GM11168 (cell line): ENCODE results near the gene CTNNA2.
"Not testable (repeated sequence)": the region's sequence is repeated elsewhere in the genome, so short reads cannot be mapped to it uniquely, and the experiment has no call there.

ENCODE experiments used
- in situ Hi-C: fragments of 300-500 bp; cut with MboI; formaldehyde crosslinking; loops from one replicate; pipeline ENCODE4 v1.12.0; 2022; ENCODE audit warnings: low sequenced_read_pairs; ENCODE audit not compliant: unreplicated experiment

CTNNA2 gene

GRCh38 chr2:80112790-80113189, 599.9 kb downstream of the CTNNA2 start:
- in situ Hi-C loops, result no loop called here

- in situ Hi-C loops, result no loop called here
These were observed 600.5 kb downstream of the CTNNA2 start for GRCh38 chr2:80113399-80113798.

- in situ Hi-C loops, result no loop called here
These were observed 602.0 kb downstream of the CTNNA2 start for GRCh38 chr2:80114812-80115211.

- in situ Hi-C loops, result no loop called here
These were observed 604.5 kb downstream of the CTNNA2 start for GRCh38 chr2:80117401-80117800.

GRCh38 chr2:80120866-80121265, 608.0 kb downstream of the CTNNA2 start:
- in situ Hi-C loops, result no loop called here

- in situ Hi-C loops, result no loop called here
These were observed 609.8 kb downstream of the CTNNA2 start for GRCh38 chr2:80122675-80123074.

GRCh38 chr2:80126596-80127189, 613.8 kb downstream of the CTNNA2 start:
- in situ Hi-C loops, result no loop called here

GRCh38 chr2:80128080-80128479, 615.2 kb downstream of the CTNNA2 start:
- in situ Hi-C loops, result no loop called here

- in situ Hi-C loops, result no loop called here
These were observed 619.4 kb downstream of the CTNNA2 start for GRCh38 chr2:80132281-80132680.

GRCh38 chr2:80135001-80135400, 622.1 kb downstream of the CTNNA2 start:
- in situ Hi-C loops, result no loop called here

- in situ Hi-C loops, result no loop called here
These were observed 623.5 kb downstream of the CTNNA2 start for GRCh38 chr2:80136338-80136737.

- in situ Hi-C loops, result no loop called here
These were observed 626.1 kb downstream of the CTNNA2 start for GRCh38 chr2:80139001-80139400.

- in situ Hi-C loops, result no loop called here
These were observed 628.3 kb downstream of the CTNNA2 start for GRCh38 chr2:80141007-80141726.

- in situ Hi-C loops, result no loop called here
These were observed 632.6 kb downstream of the CTNNA2 start for GRCh38 chr2:80145499-80145898.

- in situ Hi-C loops, result not testable (repeated sequence)
These were observed 633.9 kb downstream of the CTNNA2 start for GRCh38 chr2:80146757-80147156.

GRCh38 chr2:80147690-80148089, 634.8 kb downstream of the CTNNA2 start:
- in situ Hi-C loops, result no loop called here

GRCh38 chr2:80148906-80149305, 636.1 kb downstream of the CTNNA2 start:
- in situ Hi-C loops, result no loop called here

- in situ Hi-C loops, result no loop called here
These were observed 637.1 kb downstream of the CTNNA2 start for GRCh38 chr2:80149991-80150390.

GRCh38 chr2:80151248-80151647, 638.4 kb downstream of the CTNNA2 start:
- in situ Hi-C loops, result no loop called here

- in situ Hi-C loops, result no loop called here
These were observed 638.8 kb downstream of the CTNNA2 start for GRCh38 chr2:80151651-80152050.

GRCh38 chr2:80153151-80153550, 640.3 kb downstream of the CTNNA2 start:
- in situ Hi-C loops, result no loop called here

GRCh38 chr2:80153768-80154167, 640.9 kb downstream of the CTNNA2 start:
- in situ Hi-C loops, result no loop called here
